GM21576 (cell line): ENCODE data around the gene KRTAP10-12.

ENCODE experiments used
- ATAC-seq: cut with Tn5 transposase; IDR thresholded peaks from one replicate; pipeline ENCODE4 v1.9.1; 2021; ENCODE audit warnings: mild to moderate bottlenecking, moderate library complexity; ENCODE audit not compliant: unreplicated experiment

The KRTAP10-12 gene

DNA sequence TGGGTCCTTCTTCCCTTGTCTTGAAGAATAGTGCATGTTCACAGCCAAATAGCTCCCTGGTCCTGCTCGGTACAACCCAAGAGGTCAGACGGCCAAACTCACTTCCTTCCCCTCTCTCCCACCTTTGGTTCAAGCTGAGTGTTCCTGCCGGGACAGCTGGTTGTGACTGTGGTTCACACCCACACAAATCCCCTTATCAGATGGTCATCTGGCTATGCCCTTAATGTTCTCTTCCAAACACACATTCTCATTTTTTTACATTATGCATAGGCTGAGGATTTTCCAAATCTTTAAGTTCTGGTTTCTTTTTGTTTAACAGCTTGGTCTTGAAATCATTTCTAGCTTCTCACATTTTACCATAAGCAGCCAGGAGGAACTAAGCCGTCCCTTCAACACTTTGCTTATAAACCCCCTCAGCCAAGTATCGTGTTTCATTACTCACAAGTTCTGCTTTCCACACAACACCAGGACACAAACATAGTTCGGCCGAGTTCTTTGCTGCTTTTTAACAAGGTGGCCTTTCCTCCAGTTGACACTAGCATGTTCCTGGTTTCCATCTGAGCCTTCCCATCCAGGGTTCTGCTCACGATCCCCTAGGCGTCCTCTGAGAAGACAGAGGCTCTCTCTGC lies 34.1 kb downstream of the KRTAP10-12 start:
- ATAC-seq, result no peak

- no peak for ATAC-seq
Measured at GRCh38 chr21:44732263-44732662, 35.3 kb downstream of the KRTAP10-12 start.

GRCh38 chr21:44732956-44733355 lies 36.0 kb downstream of the KRTAP10-12 start:
- no peak for ATAC-seq

- no peak for ATAC-seq
Measured at GRCh38 chr21:44734026-44734745, 37.2 kb downstream of the KRTAP10-12 start.

DNA sequence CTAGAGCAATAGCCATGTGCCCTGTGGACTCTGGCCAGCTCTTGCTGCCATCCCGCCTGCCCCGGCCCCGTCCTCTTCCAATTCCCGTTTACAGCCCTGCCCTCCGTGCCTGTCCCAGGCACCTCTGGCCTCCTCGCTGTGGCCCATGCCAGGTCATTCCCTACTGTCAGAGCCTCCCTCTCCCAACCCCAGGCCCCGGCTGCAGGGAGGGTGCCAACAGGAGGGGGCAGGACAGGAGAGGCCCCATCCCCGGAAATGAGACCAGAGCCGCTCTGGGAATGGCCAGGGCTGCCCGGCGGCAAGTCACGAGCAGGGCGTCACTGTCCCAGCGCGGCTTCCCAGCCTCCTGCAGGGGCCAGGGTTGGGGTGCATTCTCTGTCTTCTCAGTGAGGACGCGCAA lies 37.9 kb downstream of the KRTAP10-12 start:
- ATAC-seq, result no peak

- ATAC-seq, result no peak
Measured at GRCh38 chr21:44735821-44736220, 38.8 kb downstream of the KRTAP10-12 start.

DNA sequence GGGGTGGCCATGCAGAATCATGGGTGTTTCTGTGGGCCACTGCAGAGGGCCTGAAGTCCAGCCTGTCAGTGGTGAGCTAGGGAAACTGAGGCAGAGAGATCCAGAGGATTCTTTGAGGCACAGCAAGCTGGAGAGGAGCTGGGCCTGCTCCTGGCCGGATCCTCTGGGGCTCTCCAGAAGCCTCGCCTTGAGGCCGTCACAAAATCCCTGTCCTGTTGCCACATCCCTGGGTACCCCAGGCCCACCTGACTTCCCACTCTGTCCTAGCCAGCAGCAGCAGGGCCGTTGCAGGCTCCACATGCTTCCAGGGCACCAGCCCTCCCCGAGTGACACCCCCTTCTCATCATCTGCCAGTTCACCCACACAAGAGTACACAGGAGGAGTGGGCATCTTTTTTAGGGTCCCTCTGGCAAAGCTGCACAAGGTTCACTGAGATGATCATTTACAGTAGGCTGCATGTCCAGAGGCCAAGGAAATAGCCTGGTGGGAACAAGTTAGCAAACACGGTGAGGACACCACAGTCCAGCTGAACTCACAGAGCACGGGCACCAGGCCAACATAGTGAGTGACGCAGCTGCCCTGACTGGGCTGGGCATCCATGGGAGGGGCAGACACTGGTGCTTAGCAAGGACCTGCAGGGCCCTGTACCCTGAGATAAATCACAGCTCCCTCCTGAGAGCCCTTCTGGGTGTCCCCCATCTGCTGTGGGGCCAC lies 39.5 kb downstream of the KRTAP10-12 start:
- ATAC-seq, result no peak

DNA sequence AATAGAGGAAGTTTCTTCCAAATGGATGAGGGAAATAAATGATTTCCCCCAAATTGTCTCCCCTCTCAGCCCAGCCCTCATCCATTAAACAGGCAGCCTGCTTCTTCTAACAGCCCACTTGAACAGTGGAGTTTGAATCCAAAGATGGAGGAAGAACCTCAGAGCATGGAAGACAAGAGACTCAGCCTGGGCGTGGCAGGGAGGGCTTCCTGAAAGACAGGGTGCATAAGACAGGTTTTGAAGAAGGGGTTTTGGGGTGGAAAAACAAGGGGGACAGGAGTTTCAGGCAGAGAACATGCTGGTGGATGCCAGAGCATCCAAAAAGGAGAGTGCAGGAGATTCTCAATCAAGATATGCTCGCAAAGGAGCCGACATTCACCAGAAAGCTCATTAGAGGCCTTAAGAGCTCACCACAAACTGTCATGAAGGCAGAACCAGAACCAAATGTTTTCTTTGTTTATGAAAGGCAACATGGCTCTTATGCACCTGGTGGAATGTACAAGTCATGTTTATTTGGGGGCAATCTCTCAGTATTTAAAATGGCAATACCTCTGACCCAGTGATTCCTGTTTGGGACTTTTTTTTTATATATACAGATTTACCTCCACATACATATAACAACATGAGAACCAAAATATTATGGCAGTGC lies 40.9 kb downstream of the KRTAP10-12 start:
- ATAC-seq, result no peak

- ATAC-seq, result no peak
Measured at GRCh38 chr21:44738621-44739020, 41.6 kb downstream of the KRTAP10-12 start.

- no peak for ATAC-seq
Measured at GRCh38 chr21:44739316-44739715, 42.3 kb downstream of the KRTAP10-12 start.

DNA sequence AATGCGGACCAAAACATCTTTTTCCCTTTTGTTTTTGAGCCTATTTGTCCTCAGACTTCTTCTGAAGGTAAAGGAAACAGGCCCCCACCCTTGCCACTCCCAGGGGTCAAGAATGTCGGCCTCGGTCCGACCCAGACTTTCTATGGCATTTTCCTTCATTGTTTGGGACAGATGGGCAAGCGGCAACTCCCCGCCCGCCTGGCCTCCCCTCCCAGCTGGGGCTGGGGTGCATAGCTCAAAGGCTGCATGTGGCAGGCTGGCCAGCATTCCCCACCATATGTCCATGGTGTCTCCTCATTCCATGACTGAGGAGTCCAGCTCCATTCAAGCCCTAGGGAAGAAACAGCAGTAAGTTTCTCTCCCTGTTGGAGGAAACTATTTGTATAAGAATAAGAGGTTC lies 43.8 kb downstream of the KRTAP10-12 start:
- ATAC-seq, result no peak

DNA sequence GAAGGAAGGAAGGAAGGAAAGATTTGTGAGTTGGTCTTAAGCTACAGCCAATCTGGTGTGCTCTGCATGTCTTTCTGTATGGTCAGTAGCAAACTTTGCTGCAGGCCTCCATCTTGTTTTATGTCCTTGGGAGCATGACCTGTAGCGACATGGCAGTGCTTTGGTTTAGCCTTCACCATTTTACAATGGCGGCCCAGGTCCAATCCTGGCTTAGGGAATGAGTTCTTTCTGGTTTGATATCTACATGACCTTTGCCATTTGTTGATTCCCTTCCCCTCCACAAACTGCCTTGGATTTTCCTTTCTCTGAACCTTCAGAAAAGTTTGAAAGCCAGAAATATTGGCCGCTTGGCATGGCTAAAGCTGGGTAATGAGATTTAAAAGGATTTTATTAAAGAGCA lies 44.9 kb downstream of the KRTAP10-12 start:
- ATAC-seq, result no peak

DNA sequence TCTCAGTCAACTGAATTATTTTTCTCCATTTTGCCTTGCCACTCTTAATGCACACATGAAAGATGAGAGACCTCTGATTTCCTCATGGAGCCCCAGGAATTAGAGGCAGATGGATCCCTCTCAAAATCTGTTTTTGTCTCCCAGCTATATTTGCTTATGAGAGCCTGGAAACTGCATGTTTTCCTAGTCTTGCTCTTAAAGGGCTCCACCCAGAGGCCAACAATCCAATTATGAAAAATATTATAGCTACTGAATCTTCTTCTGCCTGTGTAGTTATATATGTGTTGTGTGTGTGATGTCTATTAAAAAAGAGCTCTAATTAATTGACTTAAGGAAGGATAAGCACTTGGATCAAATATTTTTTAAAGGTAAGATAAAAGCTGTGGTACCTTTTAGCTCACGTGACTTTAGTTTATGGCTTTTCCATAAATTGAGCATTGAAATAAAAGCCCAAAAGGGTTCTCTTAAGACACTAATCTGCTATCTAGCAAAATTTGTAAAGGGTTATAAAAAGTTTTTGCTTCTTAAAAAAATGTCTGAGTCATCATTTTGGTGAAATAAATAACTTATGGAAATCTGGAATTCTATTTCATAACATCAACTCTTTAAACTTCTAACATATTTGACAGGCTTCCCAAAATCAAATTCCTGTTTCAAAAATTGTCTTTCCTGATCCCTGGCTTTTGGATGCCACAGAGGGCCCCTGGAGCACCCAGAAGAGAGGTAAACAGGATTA lies 45.6 kb downstream of the KRTAP10-12 start:
- ATAC-seq, result no peak
